Activated CD4-positive, alpha-beta T cell treated with anti-CD3 and anti-CD28 coated beads for 1 hour (primary cell): Measurements from ENCODE around the gene SLC17A2.
A peak's percentile ranks its signal among the peaks of the same experiment; 100 is the strongest.

Experiments
- DNase-seq: peaks from one replicate; pipeline ENCODE4 v3.0.0-alpha.2; 2020

The SLC17A2 gene

GRCh38 chr6:25882051-25882496, 48.4 kb downstream of the SLC17A2 start:
- peak; percentile 13 for DNase-seq

- no peak for DNase-seq
Measured at GRCh38 chr6:25880601-25881000, 49.9 kb downstream of the SLC17A2 start.

DNA sequence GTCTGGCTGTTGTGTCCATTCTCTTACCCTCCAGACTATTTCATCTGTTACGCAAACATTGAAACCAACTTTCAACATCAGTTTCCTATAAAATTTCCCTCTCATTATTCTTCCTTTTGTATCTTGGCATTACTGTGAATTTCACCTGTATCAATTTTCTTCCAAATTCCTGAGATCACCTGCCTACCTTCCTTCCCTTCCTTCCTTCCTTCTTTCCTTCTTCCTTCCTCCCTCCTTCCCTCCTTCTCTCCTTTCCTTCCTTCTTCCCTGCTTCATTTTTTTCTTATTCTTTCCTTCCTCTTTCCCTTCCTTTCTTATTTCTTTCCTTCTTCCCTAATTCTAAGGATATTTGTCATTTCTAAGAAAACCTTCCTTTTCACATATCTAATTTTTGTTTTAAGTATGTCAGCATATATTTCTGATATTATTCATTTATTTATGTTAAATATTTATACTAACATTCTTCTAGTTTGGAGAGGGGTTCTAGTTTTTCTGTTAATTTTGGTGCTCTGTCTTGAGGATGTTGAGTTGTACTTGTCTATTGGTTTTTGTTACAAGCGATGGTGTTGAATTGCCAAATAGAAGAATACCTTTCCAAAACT, 51.7 kb downstream of the SLC17A2 start:
- DNase-seq, result no peak

DNA sequence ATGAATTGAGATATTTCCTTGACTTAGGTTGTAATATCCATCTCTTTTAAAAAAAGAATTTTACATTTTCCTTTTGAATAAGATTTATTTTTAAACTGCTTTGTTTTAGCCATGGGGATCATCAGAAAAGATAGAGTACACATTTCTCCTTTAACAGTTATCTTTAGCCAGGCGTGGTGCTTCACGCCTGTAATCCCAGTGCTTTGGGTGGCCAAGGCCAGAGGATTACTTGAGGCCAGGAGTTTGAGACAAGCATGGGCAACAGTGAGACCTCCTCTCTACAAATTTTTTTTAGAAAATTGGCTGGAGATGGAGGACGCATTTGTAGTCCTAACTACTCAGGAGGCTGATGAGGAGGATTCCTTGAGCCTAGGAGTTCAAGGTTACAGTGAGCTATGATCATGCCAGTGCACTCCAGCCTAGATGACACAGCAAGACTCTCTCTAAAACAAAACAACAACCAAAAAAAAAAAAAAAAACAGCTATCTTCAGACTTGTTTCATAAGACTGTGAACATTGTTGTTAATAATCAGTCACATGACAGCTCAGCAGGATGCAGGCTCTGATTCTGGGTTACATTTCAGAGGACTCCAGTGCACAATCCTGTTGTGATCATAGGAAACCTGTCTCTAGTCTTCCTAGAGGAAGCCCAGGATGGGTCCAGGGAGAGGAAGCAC, 54.4 kb downstream of the SLC17A2 start:
- no peak for DNase-seq

DNA sequence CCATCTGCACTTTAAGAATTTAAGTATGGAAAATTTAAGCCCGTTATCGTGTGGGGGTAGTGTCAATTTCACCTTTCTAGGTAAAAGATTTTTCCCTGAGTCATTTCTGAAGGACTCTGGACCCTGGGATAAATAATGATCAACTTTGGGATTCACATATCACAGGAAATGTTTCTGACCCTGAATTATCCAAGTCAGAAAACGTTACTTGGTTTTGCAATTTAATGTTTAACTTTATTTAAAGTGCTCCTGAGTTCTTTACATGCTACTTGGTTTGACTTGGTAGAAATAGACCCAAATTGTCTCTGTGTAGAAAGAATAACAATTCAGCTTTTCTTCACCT, 55.0 kb downstream of the SLC17A2 start:
- DNase-seq, result no peak

- DNase-seq, result no peak
Measured at GRCh38 chr6:25874822-25875562, 55.5 kb downstream of the SLC17A2 start.

- DNase-seq, result no peak
Measured at GRCh38 chr6:25874118-25874517, 56.4 kb downstream of the SLC17A2 start, which contains the start of gene SLC17A3. Gene SLC17A3 (minus strand): TSS chr6:25874243. CDS start chr6:25868387, 5,856 bp downstream.

DNA sequence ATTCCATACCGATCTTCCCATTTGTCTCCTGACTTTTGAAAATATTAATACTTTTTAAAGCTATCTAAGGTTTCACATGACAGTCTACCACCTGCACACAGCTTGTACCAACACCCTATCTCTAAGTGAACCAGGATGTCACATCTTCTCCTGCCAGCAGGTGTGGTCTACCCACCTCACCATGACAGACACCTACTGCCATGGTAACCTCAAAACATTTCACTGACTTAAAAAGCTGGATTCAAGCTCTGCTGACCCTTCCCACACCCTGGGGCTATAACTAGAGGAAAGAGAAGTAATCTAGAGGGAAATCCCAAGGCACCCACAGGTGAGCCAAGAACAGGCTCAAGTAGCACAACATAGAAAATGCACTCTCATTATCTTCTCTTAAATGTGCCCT, 57.7 kb downstream of the SLC17A2 start:
- no peak for DNase-seq

- no peak for DNase-seq
Measured at GRCh38 chr6:25869840-25870239, 60.7 kb downstream of the SLC17A2 start.

GRCh38 chr6:25868436-25869183, 61.9 kb downstream of the SLC17A2 start:
- DNase-seq, result no peak

DNA sequence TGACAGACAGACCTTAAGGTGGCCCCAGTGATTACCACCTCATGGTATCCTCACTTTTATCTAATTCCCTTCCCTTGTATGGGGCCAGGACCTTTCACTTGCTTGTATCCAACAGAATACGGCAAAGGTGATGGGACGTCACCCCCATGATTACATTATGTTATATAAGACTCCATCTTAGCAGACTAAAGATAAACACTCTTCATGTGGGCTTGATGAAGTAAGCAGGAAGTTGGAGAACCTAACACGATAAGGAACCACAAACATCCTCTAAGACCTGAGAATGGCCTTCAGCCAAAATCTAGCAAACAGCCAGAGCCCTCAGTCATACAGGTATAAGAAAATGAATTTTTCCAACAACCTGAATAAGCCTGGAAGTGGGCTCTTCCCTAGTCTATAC, 64.5 kb downstream of the SLC17A2 start:
- no peak for DNase-seq

DNA sequence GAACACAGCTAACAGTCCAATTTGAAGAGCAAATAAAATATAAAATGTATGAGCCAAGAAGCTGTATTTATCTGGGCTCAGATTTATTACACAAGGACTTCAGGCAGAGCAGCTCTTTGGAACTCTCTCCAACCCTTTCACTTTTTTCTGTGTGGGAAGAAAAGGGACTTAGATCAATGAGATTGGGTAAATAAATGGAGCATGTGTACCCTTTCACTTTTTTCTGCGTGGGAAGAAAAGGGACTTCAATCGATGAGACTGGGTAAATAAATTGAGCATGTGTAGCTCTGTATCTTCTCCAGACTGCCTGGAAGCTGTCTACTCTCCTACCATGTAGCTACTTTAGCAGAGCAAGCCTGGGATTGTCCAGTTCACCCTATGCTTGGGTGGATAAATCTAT, 67.1 kb downstream of the SLC17A2 start:
- DNase-seq, result no peak
